Mammary epithelial cell (primary cell): ENCODE measurements around the gene CCDC197.

ENCODE experiments used
- EZH2 ChIP-seq: IDR thresholded peaks from 2 replicates; pipeline ENCODE4 v1.6.1; 2012; ENCODE audit warnings: low read length, inconsistent platforms, borderline replicate concordance
- TF ChIP-seq, protein P1 (sequence below), 2 donors: IDR thresholded peaks in 1 of 2; conservative IDR thresholded peaks in 1 of 2; 2 replicates each; pipeline ENCODE4 v1.5.1; 2011 to 2012; ENCODE audit warnings: inconsistent platforms in 2 of 2, low read length in 2 of 2, mild to moderate bottlenecking in 2 of 2, control low read depth in 1 of 2, low read depth in 1 of 2; ENCODE audit not compliant: insufficient read depth in 1 of 2; ENCODE audit errors: extremely low read depth in 1 of 2

GRCh38 chr14:93970965-93971634 is 26.0 kb upstream of the CCDC197 start:
- TF ChIP-seq, protein P1, sequence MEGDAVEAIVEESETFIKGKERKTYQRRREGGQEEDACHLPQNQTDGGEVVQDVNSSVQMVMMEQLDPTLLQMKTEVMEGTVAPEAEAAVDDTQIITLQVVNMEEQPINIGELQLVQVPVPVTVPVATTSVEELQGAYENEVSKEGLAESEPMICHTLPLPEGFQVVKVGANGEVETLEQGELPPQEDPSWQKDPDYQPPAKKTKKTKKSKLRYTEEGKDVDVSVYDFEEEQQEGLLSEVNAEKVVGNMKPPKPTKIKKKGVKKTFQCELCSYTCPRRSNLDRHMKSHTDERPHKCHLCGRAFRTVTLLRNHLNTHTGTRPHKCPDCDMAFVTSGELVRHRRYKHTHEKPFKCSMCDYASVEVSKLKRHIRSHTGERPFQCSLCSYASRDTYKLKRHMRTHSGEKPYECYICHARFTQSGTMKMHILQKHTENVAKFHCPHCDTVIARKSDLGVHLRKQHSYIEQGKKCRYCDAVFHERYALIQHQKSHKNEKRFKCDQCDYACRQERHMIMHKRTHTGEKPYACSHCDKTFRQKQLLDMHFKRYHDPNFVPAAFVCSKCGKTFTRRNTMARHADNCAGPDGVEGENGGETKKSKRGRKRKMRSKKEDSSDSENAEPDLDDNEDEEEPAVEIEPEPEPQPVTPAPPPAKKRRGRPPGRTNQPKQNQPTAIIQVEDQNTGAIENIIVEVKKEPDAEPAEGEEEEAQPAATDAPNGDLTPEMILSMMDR (conservative IDR thresholded peaks at IDR 0.05 in 1 of 2, IDR thresholded peaks at IDR 0.05 in 1 of 2; ENCODE audit: extremely low read depth in 1 of 2, insufficient read depth in 1 of 2, low read depth in 1 of 2, low read length in 2 of 2): no peak
- TF ChIP-seq EZH2: no peak
